ENCODE results near the gene DMRT1. TPM values are rescaled to one million over a fixed set of nuclear protein-coding genes. Genes with fewer than 3 reads are reported as not detected.

DMRT1 gene
- not detected in 2 replicates for total RNA-seq (2014; rRNA removed; shearing (Covaris generic))
- polyA plus RNA-seq (2015; cell fraction: cytosol; rRNA removed): not detected in 2 replicates
- polyA plus RNA-seq (2015; cell fraction: nucleus; rRNA removed): not detected in 2 replicates

DNA sequence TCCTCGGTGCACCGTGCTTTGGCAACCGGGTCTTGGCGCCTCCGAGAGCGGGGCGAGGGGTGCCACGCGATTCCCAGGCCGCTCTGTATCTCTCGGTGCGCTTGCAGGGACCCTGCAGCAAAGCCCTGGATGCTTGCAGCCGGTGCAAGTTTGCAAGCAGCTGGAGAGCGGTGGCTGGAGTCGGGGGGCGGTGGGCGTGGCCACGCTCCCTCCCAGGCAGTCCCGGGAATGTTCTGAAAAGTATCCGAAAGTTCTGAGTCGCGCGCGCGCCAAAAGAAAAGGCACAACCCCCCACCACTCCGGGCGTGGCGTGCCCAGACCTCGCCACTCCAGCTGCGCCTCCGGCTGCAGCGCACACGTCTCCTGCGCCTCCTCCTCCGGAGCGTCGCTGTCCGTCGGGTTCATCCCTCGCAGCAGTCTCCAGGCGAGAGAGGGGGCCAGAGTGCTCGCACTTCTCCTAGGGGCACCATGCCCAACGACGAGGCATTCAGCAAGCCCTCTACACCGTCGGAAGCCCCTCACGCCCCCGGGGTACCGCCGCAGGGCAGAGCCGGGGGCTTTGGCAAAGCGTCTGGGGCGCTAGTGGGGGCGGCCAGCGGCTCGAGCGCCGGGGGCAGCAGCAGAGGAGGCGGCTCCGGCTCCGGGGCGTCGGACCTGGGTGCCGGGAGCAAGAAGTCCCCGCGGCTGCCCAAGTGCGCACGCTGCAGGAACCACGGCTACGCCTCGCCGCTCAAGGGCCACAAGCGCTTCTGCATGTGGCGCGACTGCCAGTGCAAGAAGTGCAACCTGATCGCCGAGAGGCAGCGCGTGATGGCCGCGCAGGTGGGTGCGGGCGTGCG is at the start of gene DMRT1:
TSS of gene DMRT1 (plus strand) at position 327 of the 839 bp plus-strand sequence. CDS start at position 469, 142 bp downstream.
- DNase-seq (ENCODE audit: low read depth): no peak

GRCh38 chr9:792331-793260 is 48.9 kb upstream of the DMRT1 start:
- DNase-seq (ENCODE audit: low read depth): no peak

DNA sequence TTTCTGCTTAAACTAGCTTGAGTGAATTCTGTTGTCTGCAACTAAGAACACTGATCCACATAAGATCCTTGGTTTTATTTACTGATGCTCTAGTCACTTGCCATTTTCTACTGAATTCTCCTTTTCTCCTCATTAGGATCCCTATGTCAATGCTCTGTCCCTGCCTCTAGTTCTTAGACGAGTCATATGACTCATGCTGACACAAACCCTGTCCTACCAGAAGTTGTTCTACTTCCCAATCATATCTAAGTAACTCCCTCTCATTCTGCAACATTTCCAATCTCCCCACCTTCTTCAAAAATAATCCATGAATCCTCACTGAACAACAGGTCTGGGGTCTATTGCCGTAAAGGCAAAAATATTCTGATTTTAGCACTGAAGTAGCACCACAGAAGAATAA is 47.1 kb upstream of the DMRT1 start:
- DNase-seq (ENCODE audit: low read depth): no peak

DNA sequence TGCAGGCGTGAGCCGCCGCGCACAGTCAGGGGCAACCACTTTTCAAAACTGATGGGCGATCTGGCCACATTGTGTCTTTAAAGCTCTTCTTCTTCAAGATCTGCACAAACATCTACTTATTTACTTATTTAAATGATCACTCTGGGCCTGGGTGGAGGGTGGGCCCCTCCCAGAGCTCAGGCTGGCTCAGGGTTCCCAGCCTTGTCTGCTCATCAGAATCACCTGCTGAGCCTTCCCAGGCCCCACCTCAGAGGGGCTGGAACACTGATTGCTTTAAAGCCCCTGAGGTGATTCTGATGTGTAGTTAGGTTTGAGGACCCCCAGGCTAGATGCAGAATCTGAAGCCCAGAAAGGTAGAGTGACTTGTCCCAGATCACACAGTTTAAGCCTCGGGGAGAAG is 45.6 kb upstream of the DMRT1 start:
- DNase-seq (ENCODE audit: low read depth): no peak

GRCh38 chr9:800591-801150 is 40.8 kb upstream of the DMRT1 start:
- DNase-seq (ENCODE audit: low read depth): no peak

DNA sequence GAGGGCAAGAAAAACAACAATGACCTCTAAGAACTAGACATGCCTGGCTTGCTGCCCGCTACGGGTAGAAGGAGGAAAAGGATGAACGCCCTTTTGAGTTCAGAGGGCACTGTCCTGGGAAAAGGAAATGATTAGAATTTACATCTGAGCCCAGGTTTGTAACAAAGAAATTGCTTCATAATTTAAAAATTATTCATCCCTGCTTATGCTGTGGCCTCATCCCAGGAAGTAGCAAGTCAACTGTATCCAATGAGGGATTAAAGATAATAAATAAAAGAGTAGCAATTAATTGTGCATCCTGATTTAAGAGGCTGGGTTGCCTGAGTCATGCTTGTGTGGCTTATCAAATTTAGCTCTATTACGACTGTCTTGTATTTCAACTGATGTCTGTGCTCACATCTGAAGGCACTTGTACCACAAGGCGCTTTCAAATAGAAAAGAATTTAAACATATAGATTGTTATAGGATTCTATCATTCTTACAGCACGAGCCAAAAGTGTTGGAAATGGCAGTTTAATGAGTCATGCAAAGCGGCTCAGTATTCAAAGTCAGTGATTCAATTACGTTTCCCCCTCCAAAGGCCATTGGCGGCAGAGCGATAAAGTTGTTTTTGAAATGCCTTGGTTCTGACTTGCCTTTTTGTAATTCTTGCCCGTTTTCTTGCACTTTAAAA is 40.0 kb upstream of the DMRT1 start:
- DNase-seq (ENCODE audit: low read depth): peak; percentile 61

- no peak for DNase-seq (ENCODE audit: low read depth)
Measured at GRCh38 chr9:804026-804425, 37.5 kb upstream of the DMRT1 start.

DNA sequence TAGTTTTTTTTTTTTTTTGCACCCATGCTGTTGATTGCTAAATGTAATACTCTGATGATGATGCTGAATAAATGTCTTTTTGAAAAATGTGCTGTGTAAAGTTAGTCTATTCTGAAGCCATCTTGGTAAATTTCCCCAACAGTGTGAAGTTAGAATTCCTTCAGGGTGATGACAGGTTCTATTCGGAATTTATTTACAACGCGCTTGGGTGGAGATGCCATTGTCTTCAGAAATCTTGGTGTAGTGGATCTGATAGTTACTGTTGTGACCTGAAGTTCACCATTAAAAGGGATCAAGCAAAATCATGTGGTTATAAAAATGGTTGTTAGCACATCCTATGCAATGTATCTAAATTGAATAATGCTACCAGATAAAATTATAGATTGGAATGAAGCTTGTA is 36.3 kb upstream of the DMRT1 start:
- no peak for DNase-seq (ENCODE audit: low read depth)

DNA sequence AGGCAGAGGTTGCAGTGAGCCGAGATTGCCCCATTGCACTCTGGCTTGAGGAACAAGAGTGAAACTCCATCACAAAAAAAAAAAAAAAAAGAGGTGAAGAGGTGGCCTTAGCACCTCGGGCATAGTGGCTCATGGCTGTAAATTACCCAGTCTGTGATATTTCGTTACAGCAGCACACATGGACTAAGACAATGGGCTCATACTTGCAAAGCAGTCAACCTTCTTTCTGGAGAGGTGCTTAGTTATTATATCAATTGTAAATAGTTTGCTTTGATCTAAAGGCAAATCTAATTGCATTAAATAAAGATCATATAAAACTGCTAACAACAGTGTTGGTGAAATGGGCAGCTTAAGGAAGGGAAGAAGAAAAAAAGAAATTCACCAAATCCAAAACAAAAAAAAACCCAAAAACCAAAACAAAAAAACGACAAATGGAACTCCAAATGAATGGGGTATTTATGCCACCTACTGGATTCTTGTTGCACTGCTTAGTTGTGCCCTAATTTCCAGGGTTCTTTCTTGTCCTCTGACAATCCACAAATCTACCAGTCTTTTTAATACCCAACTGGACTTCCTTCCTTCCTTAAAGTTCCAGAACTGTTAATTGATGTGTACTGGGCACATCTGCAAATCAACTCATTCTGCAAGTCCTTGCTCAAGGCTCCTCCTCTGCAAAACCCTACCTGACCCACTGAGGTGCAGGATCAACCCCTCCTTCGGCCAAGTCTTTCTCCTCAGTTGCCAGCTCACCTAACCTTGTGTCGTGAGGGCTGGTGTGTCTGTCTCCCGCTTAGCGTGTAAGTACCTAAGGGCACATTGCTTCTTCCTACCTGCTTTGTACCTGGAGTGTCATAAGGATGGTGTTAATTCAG is 35.0 kb upstream of the DMRT1 start:
- DNase-seq (ENCODE audit: low read depth): peak; percentile 15

DNA sequence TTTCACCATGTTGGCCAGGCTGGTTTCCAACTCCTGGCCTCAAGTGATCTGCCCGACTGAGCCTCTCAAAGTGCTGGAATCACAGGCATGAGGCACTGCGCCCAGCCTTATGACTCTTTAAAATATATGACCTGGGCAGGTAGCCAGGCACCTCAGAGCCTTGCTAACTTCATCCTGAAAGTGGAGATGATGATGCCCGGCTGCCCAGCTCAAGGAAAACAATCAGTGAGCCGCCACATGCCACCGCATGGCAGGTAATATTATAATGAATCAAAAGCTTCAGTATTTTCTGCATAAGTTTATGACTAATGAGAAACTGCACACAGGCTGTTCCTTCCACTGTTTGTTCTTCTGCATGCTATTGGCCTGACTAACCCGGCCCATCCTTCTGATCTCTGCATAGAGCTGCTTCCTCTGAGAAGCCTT is 30.4 kb upstream of the DMRT1 start:
- DNase-seq (ENCODE audit: low read depth): peak; percentile 52

GRCh38 chr9:818958-819357 is 22.5 kb upstream of the DMRT1 start:
- no peak for DNase-seq (ENCODE audit: low read depth)

- no peak for DNase-seq (ENCODE audit: low read depth)
Measured at GRCh38 chr9:826500-827280, 14.8 kb upstream of the DMRT1 start.

- DNase-seq (ENCODE audit: low read depth): no peak
Measured at GRCh38 chr9:840343-840742, 1.2 kb upstream of the DMRT1 start.

DNA sequence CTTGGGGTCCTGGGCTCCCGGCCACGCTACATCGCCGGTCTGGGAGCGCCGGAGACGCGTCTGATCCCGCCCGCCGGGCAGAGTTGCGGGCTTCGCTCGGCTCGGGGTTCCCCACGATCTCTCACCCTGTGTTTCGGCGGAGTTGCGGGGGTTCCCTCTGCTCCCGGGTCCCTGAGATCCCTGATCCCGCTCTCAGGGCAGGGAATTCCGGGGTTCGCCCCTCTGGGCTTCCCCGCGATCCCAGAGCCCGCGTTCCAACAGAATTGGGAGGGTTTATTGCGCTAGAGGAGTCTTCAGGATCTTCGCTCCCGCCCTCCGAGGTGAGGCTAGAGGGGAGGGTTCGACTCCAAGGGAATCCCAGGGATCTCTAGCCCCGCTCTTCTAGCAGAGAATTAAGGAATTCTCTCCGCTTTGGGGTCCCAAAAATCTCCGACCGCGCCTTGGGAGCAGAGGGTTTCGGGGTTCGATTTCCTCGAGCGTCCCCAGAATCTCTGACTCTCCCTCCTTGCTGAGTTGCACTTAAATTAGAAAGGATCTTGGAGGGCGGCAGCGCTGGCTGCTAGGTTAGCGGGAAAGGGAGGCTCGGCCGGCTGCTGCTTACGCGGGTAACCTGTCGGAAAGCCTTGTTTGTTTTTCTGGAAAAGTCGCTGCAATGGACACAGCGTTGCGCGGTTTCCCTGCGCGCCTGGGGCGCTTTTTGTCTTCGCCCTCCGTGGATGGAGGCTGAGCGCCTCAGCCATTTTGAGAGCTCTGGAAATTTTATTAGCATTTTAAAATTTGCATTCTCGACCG is 1.3 kb downstream of the DMRT1 start:
- DNase-seq (ENCODE audit: low read depth): no peak

DNA sequence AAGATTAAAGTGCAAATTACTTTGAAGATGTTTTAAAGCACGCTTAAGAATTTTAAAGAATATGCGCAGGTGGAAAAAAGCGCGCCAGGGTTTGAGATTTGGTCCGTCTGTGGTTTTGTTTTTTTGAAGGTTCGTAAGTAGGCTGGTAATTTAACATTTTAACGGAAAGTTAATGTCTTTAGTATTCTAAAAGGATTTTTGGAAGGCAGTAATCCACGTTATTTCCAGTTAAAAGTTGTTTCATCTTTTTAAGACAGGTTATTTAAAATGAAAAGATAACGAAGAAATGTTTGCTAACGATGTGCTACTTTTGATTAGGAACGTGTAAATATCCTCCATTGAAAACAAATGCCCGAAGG is 1.9 kb downstream of the DMRT1 start:
- DNase-seq (ENCODE audit: low read depth): no peak

- peak; percentile 9 for DNase-seq (ENCODE audit: low read depth)
Measured at GRCh38 chr9:846852-847251, 5.4 kb downstream of the DMRT1 start.

DNA sequence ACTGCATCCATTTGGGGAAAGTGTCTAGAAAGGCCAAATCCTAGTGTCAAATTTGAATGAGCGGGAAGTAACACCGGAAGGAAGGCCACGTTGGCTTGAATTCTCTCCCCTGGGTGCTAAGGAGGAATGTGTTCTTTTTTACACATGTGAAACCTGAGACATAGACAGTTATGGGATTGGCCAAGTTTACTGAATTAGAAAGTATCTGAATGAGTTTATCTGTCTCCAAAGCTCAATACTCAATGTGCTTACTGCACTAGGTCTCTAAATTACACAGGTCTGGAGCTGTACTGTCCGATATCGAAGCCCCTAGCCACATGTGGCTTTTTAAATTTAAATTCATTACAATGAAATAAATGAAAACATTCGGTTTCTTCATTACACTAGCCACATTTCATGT is 6.0 kb downstream of the DMRT1 start:
- DNase-seq (ENCODE audit: low read depth): no peak

- DNase-seq (ENCODE audit: low read depth): no peak
Measured at GRCh38 chr9:849431-849830, 7.9 kb downstream of the DMRT1 start.

DNA sequence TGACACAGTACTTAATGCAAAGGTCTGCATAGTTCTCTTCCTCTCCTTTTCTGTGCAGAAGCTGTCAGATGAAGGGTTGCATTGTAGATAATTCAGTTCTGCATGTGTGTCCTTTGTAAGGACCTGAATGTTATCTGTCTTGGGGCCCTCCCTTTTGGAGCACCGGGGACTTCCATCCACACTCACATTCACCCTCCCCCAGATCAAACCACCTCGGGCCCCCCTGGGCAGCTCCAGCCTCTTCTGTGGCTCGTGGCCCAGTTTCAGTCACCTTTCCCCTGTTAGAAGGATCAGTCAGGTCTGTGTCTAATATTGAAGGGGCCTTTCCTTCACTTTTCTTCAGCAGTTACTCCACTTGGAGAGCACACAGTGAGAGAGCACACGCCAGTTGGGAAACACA is 11.0 kb downstream of the DMRT1 start:
- no peak for DNase-seq (ENCODE audit: low read depth)

Data from HT1080 (cell line).